ENCODE data around the gene SLC2A4.

SLC2A4 gene

GRCh38 chr17:7236808-7237207, 44.7 kb upstream of the SLC2A4 start:
- TF ChIP-seq CTCF (IDR thresholded peaks at IDR 0.05; ENCODE audit: borderline replicate concordance, control extremely low read depth, extremely low read depth, insufficient read depth, missing control alignments), result no peak
- in situ Hi-C loops (cut with MboI; ENCODE audit: low sequenced_read_pairs, unreplicated experiment), result no loop called here
- no peak for DNase-seq (ENCODE audit: low spot score)

GRCh38 chr17:7237266-7237760, 44.2 kb upstream of the SLC2A4 start:
- DNase-seq (ENCODE audit: low spot score), result no peak
- in situ Hi-C loops (cut with MboI; ENCODE audit: low sequenced_read_pairs, unreplicated experiment), result no loop called here
- TF ChIP-seq CTCF (IDR thresholded peaks at IDR 0.05; ENCODE audit: borderline replicate concordance, control extremely low read depth, extremely low read depth, insufficient read depth, missing control alignments), result no peak

- DNase-seq (ENCODE audit: low spot score), result peak; percentile 86
- no peak for TF ChIP-seq CTCF (IDR thresholded peaks at IDR 0.05; ENCODE audit: borderline replicate concordance, control extremely low read depth, extremely low read depth, insufficient read depth, missing control alignments)
- in situ Hi-C loops (cut with MboI; ENCODE audit: low sequenced_read_pairs, unreplicated experiment), result no loop called here
Measured at GRCh38 chr17:7237761-7238419, 43.6 kb upstream of the SLC2A4 start.

GRCh38 chr17:7238420-7239090, 43.0 kb upstream of the SLC2A4 start:
- TF ChIP-seq CTCF (IDR thresholded peaks at IDR 0.05; ENCODE audit: borderline replicate concordance, control extremely low read depth, extremely low read depth, insufficient read depth, missing control alignments), result no peak
- no peak for DNase-seq (ENCODE audit: low spot score)
- in situ Hi-C loops (cut with MboI; ENCODE audit: low sequenced_read_pairs, unreplicated experiment), result no loop called here

GRCh38 chr17:7239091-7240027, 42.2 kb upstream of the SLC2A4 start, which contains the start of gene PHF23:
Gene PHF23 (minus strand): TSS chr17:7239457. CDS start chr17:7239279, 178 bp downstream.
- no peak for TF ChIP-seq CTCF (IDR thresholded peaks at IDR 0.05; ENCODE audit: borderline replicate concordance, control extremely low read depth, extremely low read depth, insufficient read depth, missing control alignments)
- peak; percentile 97 for DNase-seq (ENCODE audit: low spot score)
- in situ Hi-C loops (cut with MboI; ENCODE audit: low sequenced_read_pairs, unreplicated experiment), result no loop called here

GRCh38 chr17:7240375-7240774, 41.1 kb upstream of the SLC2A4 start:
- DNase-seq (ENCODE audit: low spot score), result no peak
- no peak for TF ChIP-seq CTCF (IDR thresholded peaks at IDR 0.05; ENCODE audit: borderline replicate concordance, control extremely low read depth, extremely low read depth, insufficient read depth, missing control alignments)
- in situ Hi-C loops (cut with MboI; ENCODE audit: low sequenced_read_pairs, unreplicated experiment), result no loop called here

All from GM13976 (cell line).